B cell (primary cell): ENCODE results near the gene MUC5AC.

ENCODE experiments used
- EZH2 ChIP-seq: IDR thresholded peaks from 2 replicates; pipeline ENCODE4 v1.6.1; 2012; ENCODE audit warnings: borderline replicate concordance, low read depth, mild to moderate bottlenecking, moderate library complexity, low read length; ENCODE audit not compliant: insufficient read depth, poor library complexity, severe bottlenecking
- TF ChIP-seq, protein P1 (sequence below): fragments of 200-600 bp; IDR thresholded peaks from one replicate; pipeline ENCODE4 v1.8.0; 2022; ENCODE audit warnings: antibody characterized with exemption, mild to moderate bottlenecking

DNA sequence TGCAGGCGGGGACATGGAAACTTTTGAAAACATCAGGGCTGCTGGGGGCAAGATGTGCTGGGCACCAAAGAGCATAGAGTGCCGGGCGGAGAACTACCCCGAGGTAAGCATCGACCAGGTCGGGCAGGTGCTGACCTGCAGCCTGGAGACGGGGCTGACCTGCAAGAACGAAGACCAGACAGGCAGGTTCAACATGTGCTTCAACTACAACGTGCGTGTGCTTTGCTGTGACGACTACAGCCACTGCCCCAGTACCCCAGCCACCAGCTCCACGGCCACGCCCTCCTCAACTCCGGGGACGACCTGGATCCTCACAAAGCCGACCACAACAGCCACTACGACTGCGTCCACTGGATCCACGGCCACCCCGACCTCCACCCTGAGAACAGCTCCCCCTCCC is 84.5 kb downstream of the MUC5AC start:
- no peak for TF ChIP-seq EZH2
- TF ChIP-seq, protein P1, sequence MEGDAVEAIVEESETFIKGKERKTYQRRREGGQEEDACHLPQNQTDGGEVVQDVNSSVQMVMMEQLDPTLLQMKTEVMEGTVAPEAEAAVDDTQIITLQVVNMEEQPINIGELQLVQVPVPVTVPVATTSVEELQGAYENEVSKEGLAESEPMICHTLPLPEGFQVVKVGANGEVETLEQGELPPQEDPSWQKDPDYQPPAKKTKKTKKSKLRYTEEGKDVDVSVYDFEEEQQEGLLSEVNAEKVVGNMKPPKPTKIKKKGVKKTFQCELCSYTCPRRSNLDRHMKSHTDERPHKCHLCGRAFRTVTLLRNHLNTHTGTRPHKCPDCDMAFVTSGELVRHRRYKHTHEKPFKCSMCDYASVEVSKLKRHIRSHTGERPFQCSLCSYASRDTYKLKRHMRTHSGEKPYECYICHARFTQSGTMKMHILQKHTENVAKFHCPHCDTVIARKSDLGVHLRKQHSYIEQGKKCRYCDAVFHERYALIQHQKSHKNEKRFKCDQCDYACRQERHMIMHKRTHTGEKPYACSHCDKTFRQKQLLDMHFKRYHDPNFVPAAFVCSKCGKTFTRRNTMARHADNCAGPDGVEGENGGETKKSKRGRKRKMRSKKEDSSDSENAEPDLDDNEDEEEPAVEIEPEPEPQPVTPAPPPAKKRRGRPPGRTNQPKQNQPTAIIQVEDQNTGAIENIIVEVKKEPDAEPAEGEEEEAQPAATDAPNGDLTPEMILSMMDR: no peak
